ENCODE data around the gene NIM1K. TPM values are rescaled to one million over a fixed set of nuclear protein-coding genes. Genes with fewer than 3 reads are reported as not detected.
"Not testable (repeated sequence)": the region's sequence is repeated elsewhere in the genome, so short reads cannot be mapped to it uniquely, and the experiment has no call there.

Gene NIM1K
- total RNA-seq, 2 donors from 2014 or later: 0.52 TPM; not detected in 1

GRCh38 chr5:43302481-43302880 is 110.5 kb downstream of the NIM1K start:
- Histone ChIP-seq H3K9me3 (no peaks in the 10 kb centered on the region), H3K4me3 (no peak overlapping the region), H3K36me3 (replicated peaks in 1 of 2; ENCODE audit: insufficient read depth in 1 of 2, low read depth in 2 of 2) (peaks cover under 1 to 6% of the 10 kb centered on the region in 2 donors), H3K4me1 (peaks cover 19% of the 10 kb centered on the region), H3K27ac (no peak overlapping the region), H3K27me3 (no peaks in the 10 kb centered on the region)
- DNase-seq (no peak), ATAC-seq (no peak)
- 91 to 95% methylated on average over 3 of the region's 3 CpGs for WGBS, 2 donors
- intact Hi-C loops (cut with DNase I): no loop called here
- TF ChIP-seq CTCF (IDR thresholded peaks at IDR 0.05) (no peak), POLR2A (IDR thresholded peaks at IDR 0.05) (no peak)

- 86 to 92% methylated on average over 4 of the region's 4 CpGs for WGBS, 2 donors
- no peak for TF ChIP-seq CTCF (IDR thresholded peaks at IDR 0.05)
- no peak for TF ChIP-seq POLR2A (IDR thresholded peaks at IDR 0.05)
- Histone ChIP-seq H3K27ac (no peak overlapping the region), H3K4me1 (peaks cover 19% of the 10 kb centered on the region), H3K4me3 (no peak overlapping the region), H3K36me3 (replicated peaks in 1 of 2; ENCODE audit: insufficient read depth in 1 of 2, low read depth in 2 of 2) (peaks cover 0 to 3% of the 10 kb centered on the region in 2 donors), H3K9me3 (no peaks in the 10 kb centered on the region), H3K27me3 (no peaks in the 10 kb centered on the region)
- intact Hi-C loops (cut with DNase I): no loop called here
- ATAC-seq (no peak), DNase-seq (no peak)
Observed at GRCh38 chr5:43303242-43303641, 111.2 kb downstream of the NIM1K start.

GRCh38 chr5:43304525-43304924 is 112.5 kb downstream of the NIM1K start:
- H3K4me3 ChIP-seq: no peak overlapping the region
- H3K9me3 ChIP-seq: no peaks in the 10 kb centered on the region
- WGBS, 2 donors: 30 to 38% methylated on average over 1 of the region's 1 CpG
- intact Hi-C loops (cut with DNase I): no loop called here
- peaks cover 24% of the 10 kb centered on the region for H3K4me1 ChIP-seq
- ATAC-seq (no peak), DNase-seq (no peak)
- H3K36me3 ChIP-seq (replicated peaks in 1 of 2; ENCODE audit: insufficient read depth in 1 of 2, low read depth in 2 of 2): no peaks in the 10 kb centered on the region
- H3K27ac ChIP-seq: no peak overlapping the region
- H3K27me3 ChIP-seq: no peaks in the 10 kb centered on the region
- TF ChIP-seq POLR2A (IDR thresholded peaks at IDR 0.05): no peak
- TF ChIP-seq CTCF (IDR thresholded peaks at IDR 0.05): no peak

GRCh38 chr5:43305948-43306565 is 114.0 kb downstream of the NIM1K start:
- Histone ChIP-seq H3K4me1 (peaks cover 39% of the 10 kb centered on the region), H3K27ac (no peak overlapping the region), H3K9me3 (no peaks in the 10 kb centered on the region), H3K4me3 (no peak overlapping the region), H3K36me3 (replicated peaks in 1 of 2; ENCODE audit: insufficient read depth in 1 of 2, low read depth in 2 of 2) (no peaks in the 10 kb centered on the region), H3K27me3 (no peaks in the 10 kb centered on the region)
- DNase-seq (peak in 1 of 4 donors; percentile 54), ATAC-seq (no peak)
- intact Hi-C loops (cut with DNase I): no loop called here
- 37 to 58% methylated on average over 1 of the region's 1 CpG for WGBS, 2 donors
- peak; percentile 14 to 66 (median 61) for TF ChIP-seq CTCF (IDR thresholded peaks at IDR 0.05)
- no peak for TF ChIP-seq POLR2A (IDR thresholded peaks at IDR 0.05)

- H3K27me3 ChIP-seq; H3K27ac ChIP-seq; DNase-seq; ATAC-seq; H3K4me3 ChIP-seq; H3K36me3 ChIP-seq (replicated peaks in 1 of 2; ENCODE audit: insufficient read depth in 1 of 2, low read depth in 2 of 2); intact Hi-C loops (cut with DNase I); H3K9me3 ChIP-seq: not testable (repeated sequence)
- H3K4me1 ChIP-seq: peaks cover 48% of the 10 kb centered on the region
- WGBS, 2 donors: 85 to 93% methylated on average over 5 of the region's 5 CpGs
Observed at GRCh38 chr5:43306954-43307353, 114.9 kb downstream of the NIM1K start.
